GM10266 (cell line): ENCODE measurements around the gene CAMK4.

Source experiments
- DNase-seq: peaks from one replicate; pipeline ENCODE4 v3.0.0; 2012; ENCODE audit errors: extremely low spot score
- CTCF ChIP-seq: IDR thresholded peaks from 2 replicates; pipeline ENCODE4 v1.5.1; 2012; ENCODE audit warnings: mild to moderate bottlenecking, low read depth; ENCODE audit not compliant: control insufficient read depth, insufficient read depth; ENCODE audit errors: missing control alignments

The CAMK4 gene

GRCh38 chr5:111268300-111268699, 44.1 kb downstream of the CAMK4 start:
- TF ChIP-seq CTCF: no peak

GRCh38 chr5:111271885-111272284, 47.7 kb downstream of the CAMK4 start:
- TF ChIP-seq CTCF: no peak
- DNase-seq: no peak

More at GRCh38 chr5:111268300-111268699, 44.1 kb downstream of the CAMK4 start:
- no peak for DNase-seq

- no peak for DNase-seq
- no peak for TF ChIP-seq CTCF
Measured at GRCh38 chr5:111277061-111277460, 52.9 kb downstream of the CAMK4 start.

- peak; percentile 79 for TF ChIP-seq CTCF
- peak; percentile 62 for DNase-seq
Measured at GRCh38 chr5:111278858-111279504, 54.8 kb downstream of the CAMK4 start.

- no peak for TF ChIP-seq CTCF
- no peak for DNase-seq
Measured at GRCh38 chr5:111280282-111280951, 56.2 kb downstream of the CAMK4 start.

GRCh38 chr5:111282798-111283197, 58.6 kb downstream of the CAMK4 start:
- no peak for DNase-seq
- TF ChIP-seq CTCF: no peak

- DNase-seq: no peak
- TF ChIP-seq CTCF: no peak
Measured at GRCh38 chr5:111284825-111285224, 60.6 kb downstream of the CAMK4 start.
